Liver (tissue), 10 donors: ENCODE data around the gene CHEK1. TPM values are rescaled to one million over a fixed set of nuclear protein-coding genes. Genes with fewer than 3 reads are reported as not detected.

Source experiments
- DNase-seq: peaks from one replicate; pipeline ENCODE4 v3.0.0-alpha.2; 2017; ENCODE audit warnings: low spot score
- H3K27ac ChIP-seq, 2 donors: one replicate each; pipeline ENCODE4 v1.7.0; 2013; ENCODE audit warnings: inconsistent platforms in 2 of 2, low read length in 2 of 2, control low read depth in 1 of 2, low read depth in 1 of 2, mild to moderate bottlenecking in 1 of 2
- H3K27me3 ChIP-seq, 4 donors: one replicate each; pipeline versions ENCODE4 v1.6.1 to v1.7.0; 2013; ENCODE audit warnings: low read length in 3 of 4, inconsistent platforms in 1 of 4, mild to moderate bottlenecking in 1 of 4, moderate library complexity in 1 of 4; ENCODE audit not compliant: control insufficient read depth in 4 of 4, insufficient read depth in 4 of 4
- H3K36me3 ChIP-seq, 4 donors: one replicate each; pipeline versions ENCODE4 v1.6.1 to v1.7.0; 2013; ENCODE audit warnings: low read length in 3 of 4, mild to moderate bottlenecking in 3 of 4, low read depth in 1 of 4, moderate library complexity in 1 of 4; ENCODE audit not compliant: control insufficient read depth in 4 of 4, insufficient read depth in 3 of 4
- H3K4me1 ChIP-seq, 4 donors: one replicate each; pipeline versions ENCODE4 v1.6.1 to v1.7.0; 2013; ENCODE audit warnings: low read length in 3 of 4, mild to moderate bottlenecking in 3 of 4, moderate library complexity in 1 of 4; ENCODE audit not compliant: control insufficient read depth in 4 of 4, insufficient read depth in 4 of 4
- H3K4me3 ChIP-seq, 3 donors: one replicate each; pipeline versions ENCODE4 v1.6.1 to v1.7.0; 2013; ENCODE audit warnings: low read length in 3 of 3, control low read depth in 1 of 3, low read depth in 1 of 3, mild to moderate bottlenecking in 1 of 3
- H3K9ac ChIP-seq, 2 donors: one replicate each; pipeline ENCODE4 v1.7.0; 2013; ENCODE audit warnings: low read length in 2 of 2, mild to moderate bottlenecking in 2 of 2, moderate library complexity in 2 of 2, control low read depth in 1 of 2, low read depth in 1 of 2
- H3K9me3 ChIP-seq, 4 donors: one replicate each; pipeline versions ENCODE4 v1.6.1 to v1.7.0; 2013; ENCODE audit warnings: low read length in 3 of 4; ENCODE audit not compliant: control insufficient read depth in 4 of 4
- RAD21 ChIP-seq, 2 donors: IDR thresholded peaks; 2 replicates each; pipeline ENCODE4 v1.6.1; 2016; ENCODE audit warnings: antibody characterized with exemption in 2 of 2, mild to moderate bottlenecking in 2 of 2
- WGBS: extraction: QIAGEN DNeasy Blood & Tissue Kit; methylation state at CpG from one replicate; pipeline ENCODE4 v1.1.7; 2013; 5-methylcytosine and 5-hydroxymethylcytosine counted together
- polyA plus RNA-seq, 2 donors: library from polyadenylated mRNA; stranded (reverse) in 1 of 2; unstranded in 1 of 2; fragments of 200-250 nt in 1 of 2; fragments of >200 nt in 1 of 2; fragmentation: Nextera tagmentation in 1 of 2; extraction: Ambion mirVana in 1 of 2; gene quantifications; one replicate each; pipeline versions ENCODE4 v1.2.1 to v1.2.3, GENCODE V29; 2013 to 2015
- small RNA-seq: library from RNA; depleted of rRNA; stranded (forward); fragments of <200 nt; gene quantifications from one replicate; pipeline ENCODE3, GENCODE V24; 2014
- total RNA-seq, 2 donors: library from RNA; depleted of rRNA; stranded (reverse); fragments of >200 nt; gene quantifications; one replicate each; pipeline ENCODE4 v1.2.3, GENCODE V29; 2014
- TF ChIP-seq, protein P1 (sequence below): IDR thresholded peaks from 2 replicates; pipeline ENCODE4 v1.6.1; 2016; ENCODE audit warnings: antibody characterized with exemption
- donor health status: healthy.
- donor health status: healthy.
- donor health status: healthy.
- donor health status: healthy.
- donor health status: healthy.

The CHEK1 gene
- total and polyA plus RNA-seq, 4 donors: 0.59 to 21.7 (median 0.85) TPM

DNA sequence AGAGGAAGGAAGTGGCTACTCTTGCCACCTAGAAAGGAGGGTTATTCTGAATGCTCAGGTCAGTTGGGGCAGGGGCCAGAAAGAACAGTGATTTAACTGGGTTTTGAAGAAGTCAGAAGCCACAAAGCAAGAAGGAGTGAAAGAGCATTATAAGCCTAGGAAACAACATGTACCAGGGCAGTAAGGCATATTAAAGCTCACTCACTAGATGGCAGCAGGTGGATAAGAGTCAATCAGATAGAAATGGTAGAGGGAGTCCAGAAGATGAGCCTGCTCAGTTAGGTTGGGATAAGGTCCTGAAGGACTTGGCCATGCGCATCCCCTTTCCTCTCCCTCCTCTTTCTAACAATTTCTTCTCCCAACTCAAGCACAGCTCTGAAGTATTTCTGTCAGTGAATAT lies 99.2 kb downstream of the CHEK1 start:
- peak in 1 of 2 donors; percentile 32 for TF ChIP-seq RAD21 (IDR thresholded peaks at IDR 0.05)
- TF ChIP-seq, protein P1, sequence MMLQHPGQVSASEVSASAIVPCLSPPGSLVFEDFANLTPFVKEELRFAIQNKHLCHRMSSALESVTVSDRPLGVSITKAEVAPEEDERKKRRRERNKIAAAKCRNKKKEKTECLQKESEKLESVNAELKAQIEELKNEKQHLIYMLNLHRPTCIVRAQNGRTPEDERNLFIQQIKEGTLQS: no peak
- DNase-seq: no peak
- Histone ChIP-seq H3K36me3 (no peaks in the 10 kb centered on the region), H3K4me1 (no peaks in the 10 kb centered on the region), H3K9me3 (no peaks in the 10 kb centered on the region), H3K4me3 (no peak overlapping the region), H3K9ac (no peak overlapping the region), H3K27ac (no peak overlapping the region), H3K27me3 (peaks cover 0 to 7% (median 0%) of the 10 kb centered on the region in 4 donors)
- WGBS: 93% methylated on average over 1 of the region's 1 CpG

Small RNA genes lying within 50 kb of the gene (small RNA-seq; reads per million reads assigned to genes)
- gene RNU2-35P: not detected

Other genes with a start within 250 kb of the CHEK1 start
- gene FEZ1, start 128.9 kb upstream of the CHEK1 start, total RNA-seq: 10 to 100 TPM in 1 of 2 donors, 1 to 10 TPM in 1; 5.7 to 22.2 TPM
- 1 to 10 TPM; 5.8 to 6.5 TPM for gene FEZ1, start 128.9 kb upstream of the CHEK1 start, polyA plus RNA-seq
- gene EI24, start 55.7 kb upstream of the CHEK1 start, total RNA-seq: 100 to 1,000 TPM in 1 of 2 donors, 10 to 100 TPM in 1; 64.9 to 288 TPM
- 100 to 1,000 TPM; 154 to 253 TPM for gene EI24, start 55.7 kb upstream of the CHEK1 start, polyA plus RNA-seq
- gene STT3A, start 32.3 kb upstream of the CHEK1 start, total RNA-seq: 100 to 1,000 TPM; 145 to 176 TPM
- 100 to 1,000 TPM in 1 of 2 donors, 10 to 100 TPM in 1; 47.5 to 115 TPM for gene STT3A, start 32.3 kb upstream of the CHEK1 start, polyA plus RNA-seq
- not detected for gene ACRV1, start 55.7 kb downstream of the CHEK1 start, total RNA-seq
- gene ACRV1, start 55.7 kb downstream of the CHEK1 start, polyA plus RNA-seq: not detected
- gene PATE1, start 121.1 kb downstream of the CHEK1 start, total RNA-seq: not detected
- not detected for gene PATE1, start 121.1 kb downstream of the CHEK1 start, polyA plus RNA-seq
- not detected for gene PATE2, start 153.7 kb downstream of the CHEK1 start, total RNA-seq
- gene PATE2, start 153.7 kb downstream of the CHEK1 start, polyA plus RNA-seq: not detected
- gene PATE3, start 163.0 kb downstream of the CHEK1 start, total RNA-seq: not detected
- not detected for gene PATE3, start 163.0 kb downstream of the CHEK1 start, polyA plus RNA-seq
- not detected for gene PATE4, start 208.2 kb downstream of the CHEK1 start, total RNA-seq
- not detected for gene PATE4, start 208.2 kb downstream of the CHEK1 start, polyA plus RNA-seq